ENCODE data around the gene ATF6. TPM values are rescaled to one million over a fixed set of nuclear protein-coding genes. Genes with fewer than 3 reads are reported as not detected.

The ATF6 gene
- total and polyA plus RNA-seq, 9 of the 15 experiments (the other 6 are each of a cell fraction or from before 2014, with no cell fraction given): 11.7 to 32.4 (median 20.4) TPM

DNA sequence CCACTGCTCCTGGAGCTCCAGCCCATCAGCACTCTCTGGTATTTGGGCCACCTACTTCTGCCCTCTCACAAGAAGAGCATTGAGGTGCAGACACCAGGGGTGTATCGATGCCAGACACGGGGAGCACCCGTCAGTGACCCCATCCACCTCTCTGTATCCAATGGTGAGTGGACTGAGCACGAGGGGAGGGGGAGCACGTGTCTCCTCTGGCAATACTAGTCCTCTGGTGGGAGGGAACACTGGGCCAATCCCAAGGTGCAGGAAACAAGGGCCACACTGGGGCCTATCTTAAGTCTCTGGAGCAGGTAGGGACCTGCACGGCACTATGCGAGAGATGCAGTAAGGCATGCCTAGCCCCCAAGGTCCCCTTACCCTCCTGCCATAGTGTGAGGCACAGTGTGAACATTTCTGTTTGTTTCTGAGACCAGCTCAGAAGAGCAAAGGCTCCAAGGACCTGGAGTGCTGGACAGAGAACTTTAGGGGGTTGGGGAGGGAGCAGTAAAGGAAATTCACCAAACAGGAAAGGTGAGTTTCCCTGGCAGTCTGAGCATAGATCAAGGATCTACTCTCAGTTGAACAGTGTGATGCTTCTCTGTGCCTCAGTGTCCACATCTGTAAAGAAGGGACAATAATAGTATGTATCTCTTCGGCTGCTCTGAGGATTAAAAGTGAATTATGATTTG, 42.5 kb upstream of the ATF6 start:
- Histone ChIP-seq H3K4me2 (ENCODE audit: insufficient read depth, low read length) (no peak overlapping the region), H2AFZ (ENCODE audit: low read depth, low read length) (no peak overlapping the region), H3K79me2 (ENCODE audit: control insufficient read depth, insufficient read depth, low read length) (peaks cover 24% of the 10 kb centered on the region), H3K4me1 (replicated peaks in 1 of 2; ENCODE audit: control insufficient read depth in 2 of 2, insufficient read depth in 2 of 2, low read length in 2 of 2) (peaks cover 43 to 48% of the 10 kb centered on the region in 2 experiments), H3K9ac (ENCODE audit: insufficient read depth in 1 of 2, low read depth in 2 of 2, low read length in 2 of 2) (peak overlapping the region in 1 of 2 experiments; percentile 70; a peak in 1 of 4 replicates), H4K20me1 (replicated peaks; ENCODE audit: control insufficient read depth, insufficient read depth, low read length) (no peaks in the 10 kb centered on the region), H3K36me3 (ENCODE audit: control insufficient read depth, insufficient read depth, low read length) (no peaks in the 10 kb centered on the region), H3K27me3 (ENCODE audit: control insufficient read depth in 2 of 2, insufficient read depth in 2 of 2, low read length in 2 of 2) (no peaks in the 10 kb centered on the region), H3K27ac (ENCODE audit: extremely low read depth, low read depth, low read length) (peak overlapping the region; percentile 23; the same call in 1 of the 3 replicates), H3K9me1 (ENCODE audit: control insufficient read depth, insufficient read depth, low read length) (no peaks in the 10 kb centered on the region), H3K4me3 (no peak overlapping the region), H3K9me3 (replicated peaks; ENCODE audit: control insufficient read depth, insufficient read depth, low read depth, low read length) (no peaks in the 10 kb centered on the region)
- FAIRE-seq (no peak), DNase-seq (ENCODE audit: extremely low read depth in 1 of 4, low spot score in 3 of 4) (no peak), ATAC-seq (no peak)
- 76% methylated on average over 8 of the region's 8 CpGs for WGBS (ENCODE audit: insufficient coverage, low coverage, missing lambda C conversion rate)
- in situ Hi-C loops (cut with MboI) (no loop called here), intact Hi-C loops (cut with micrococcal nuclease) (no loop called here)
- CTCF ChIA-PET (ENCODE audit: low intra/inter-chr PET ratio): no interaction called here
- no TSS peak for BruUV-seq (replicated peaks)
- POLR2A ChIA-PET: interaction anchor here (1.1 to 1.8 kb wide), 2 partner anchors 8 to 14 kb away, joined by 4 to 8 read pairs; no protein-coding TSS in a partner anchor
- TF ChIP-seq, protein P1, sequence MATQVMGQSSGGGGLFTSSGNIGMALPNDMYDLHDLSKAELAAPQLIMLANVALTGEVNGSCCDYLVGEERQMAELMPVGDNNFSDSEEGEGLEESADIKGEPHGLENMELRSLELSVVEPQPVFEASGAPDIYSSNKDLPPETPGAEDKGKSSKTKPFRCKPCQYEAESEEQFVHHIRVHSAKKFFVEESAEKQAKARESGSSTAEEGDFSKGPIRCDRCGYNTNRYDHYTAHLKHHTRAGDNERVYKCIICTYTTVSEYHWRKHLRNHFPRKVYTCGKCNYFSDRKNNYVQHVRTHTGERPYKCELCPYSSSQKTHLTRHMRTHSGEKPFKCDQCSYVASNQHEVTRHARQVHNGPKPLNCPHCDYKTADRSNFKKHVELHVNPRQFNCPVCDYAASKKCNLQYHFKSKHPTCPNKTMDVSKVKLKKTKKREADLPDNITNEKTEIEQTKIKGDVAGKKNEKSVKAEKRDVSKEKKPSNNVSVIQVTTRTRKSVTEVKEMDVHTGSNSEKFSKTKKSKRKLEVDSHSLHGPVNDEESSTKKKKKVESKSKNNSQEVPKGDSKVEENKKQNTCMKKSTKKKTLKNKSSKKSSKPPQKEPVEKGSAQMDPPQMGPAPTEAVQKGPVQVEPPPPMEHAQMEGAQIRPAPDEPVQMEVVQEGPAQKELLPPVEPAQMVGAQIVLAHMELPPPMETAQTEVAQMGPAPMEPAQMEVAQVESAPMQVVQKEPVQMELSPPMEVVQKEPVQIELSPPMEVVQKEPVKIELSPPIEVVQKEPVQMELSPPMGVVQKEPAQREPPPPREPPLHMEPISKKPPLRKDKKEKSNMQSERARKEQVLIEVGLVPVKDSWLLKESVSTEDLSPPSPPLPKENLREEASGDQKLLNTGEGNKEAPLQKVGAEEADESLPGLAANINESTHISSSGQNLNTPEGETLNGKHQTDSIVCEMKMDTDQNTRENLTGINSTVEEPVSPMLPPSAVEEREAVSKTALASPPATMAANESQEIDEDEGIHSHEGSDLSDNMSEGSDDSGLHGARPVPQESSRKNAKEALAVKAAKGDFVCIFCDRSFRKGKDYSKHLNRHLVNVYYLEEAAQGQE (IDR thresholded peaks at IDR 0.05; ENCODE audit: borderline replicate concordance): peak; percentile 75
- TF ChIP-seq, protein P1 (CRISPR knock-in tag; IDR thresholded peaks at IDR 0.05; ENCODE audit: low read depth): no peak
- TF ChIP-seq RBM34 (IDR thresholded peaks at IDR 0.05; ENCODE audit: borderline replicate concordance, insufficient read depth, low read length): no peak
- peak; percentile 48; the same call in 1 of the 2 replicates for TF ChIP-seq EHMT2 (IDR thresholded peaks at IDR 0.05)
- TF ChIP-seq PTTG1 (tag; IDR thresholded peaks at IDR 0.05; ENCODE audit: low read depth): no peak
